HEK293 (cell line): ENCODE results near the gene TP53I3.
A peak's percentile ranks its signal among the peaks of the same experiment; 100 is the strongest.

Source experiments
- BCL11B ChIP-seq: fragments of 450-650 bp; formaldehyde crosslinking; IDR thresholded peaks from 2 replicates; pipeline ENCODE4 v1.5.1; 2016; ENCODE audit warnings: low read depth, missing biosample characterization, missing genetic modification characterization
- ELK4 ChIP-seq: IDR thresholded peaks from 2 replicates; pipeline ENCODE4 v1.6.1; 2011; ENCODE audit warnings: mild to moderate bottlenecking, low read depth, low read length, borderline replicate concordance
- REPIN1 ChIP-seq: fragments of 450-650 bp; formaldehyde crosslinking; IDR thresholded peaks from 2 replicates; pipeline ENCODE4 v1.5.1; 2017; ENCODE audit warnings: missing biosample characterization, missing genetic modification characterization, low read depth
- ZBTB1 ChIP-seq: fragments of 450-650 bp; formaldehyde crosslinking; IDR thresholded peaks from 2 replicates; pipeline ENCODE4 v1.5.1; 2016; ENCODE audit warnings: missing biosample characterization, missing genetic modification characterization
- ZFP37 ChIP-seq: fragments of 450-650 bp; formaldehyde crosslinking; IDR thresholded peaks from 2 replicates; pipeline ENCODE4 v1.5.1; 2016; ENCODE audit warnings: missing biosample characterization, missing genetic modification characterization
- ZNF146 ChIP-seq: fragments of 450-650 bp; formaldehyde crosslinking; IDR thresholded peaks from 2 replicates; pipeline ENCODE4 v1.5.1; 2016; ENCODE audit warnings: missing biosample characterization, missing genetic modification characterization
- ZNF148 ChIP-seq: fragments of 450-650 bp; formaldehyde crosslinking; IDR thresholded peaks from 2 replicates; pipeline ENCODE4 v1.5.0; 2017; ENCODE audit warnings: missing biosample characterization, missing genetic modification characterization, borderline replicate concordance
- ZNF155 ChIP-seq: fragments of 450-650 bp; formaldehyde crosslinking; IDR thresholded peaks from 2 replicates; pipeline ENCODE4 v1.5.1; 2016; ENCODE audit warnings: missing biosample characterization, missing genetic modification characterization
- ZNF169 ChIP-seq: fragments of 450-650 bp; formaldehyde crosslinking; IDR thresholded peaks from 2 replicates; pipeline ENCODE4 v1.5.1; 2016; ENCODE audit warnings: missing biosample characterization, missing genetic modification characterization
- ZNF2 ChIP-seq: fragments of 450-650 bp; formaldehyde crosslinking; IDR thresholded peaks from 2 replicates; pipeline ENCODE4 v1.5.1; 2016; ENCODE audit warnings: missing biosample characterization, missing genetic modification characterization
- ZNF223 ChIP-seq: fragments of 450-650 bp; formaldehyde crosslinking; IDR thresholded peaks from 2 replicates; pipeline ENCODE4 v1.5.1; 2016; ENCODE audit warnings: missing biosample characterization, missing genetic modification characterization
- ZNF248 ChIP-seq: fragments of 450-650 bp; formaldehyde crosslinking; IDR thresholded peaks from 2 replicates; pipeline ENCODE4 v1.5.1; 2017; ENCODE audit warnings: missing biosample characterization, missing genetic modification characterization
- ZNF274 ChIP-seq, 2 experiments: fragments of 200-500 bp in 1 of 2; fragments of 450-650 bp in 1 of 2; sonication (Bioruptor generic) in 1 of 2; formaldehyde crosslinking in 1 of 2; IDR thresholded peaks; 2 replicates each; pipeline versions ENCODE4 v1.5.1 to v1.6.1; 2014 to 2016; ENCODE audit warnings: borderline replicate concordance in 1 of 2, inconsistent platforms in 1 of 2, low read length in 1 of 2, missing biosample characterization in 1 of 2, missing genetic modification characterization in 1 of 2
- ZNF350 ChIP-seq: fragments of 450-650 bp; formaldehyde crosslinking; IDR thresholded peaks from 2 replicates; pipeline ENCODE4 v1.5.0; 2017; ENCODE audit warnings: missing biosample characterization, mild to moderate bottlenecking, missing genetic modification characterization
- ZNF404 ChIP-seq: fragments of 450-650 bp; formaldehyde crosslinking; IDR thresholded peaks from 2 replicates; pipeline ENCODE4 v1.5.1; 2017; ENCODE audit warnings: missing biosample characterization, missing genetic modification characterization
- ZNF423 ChIP-seq: fragments of 450-650 bp; formaldehyde crosslinking; IDR thresholded peaks from 2 replicates; pipeline ENCODE4 v1.5.1; 2016; ENCODE audit warnings: missing biosample characterization, missing genetic modification characterization
- ZNF426 ChIP-seq: fragments of 450-650 bp; formaldehyde crosslinking; IDR thresholded peaks from 2 replicates; pipeline ENCODE4 v1.5.1; 2017; ENCODE audit warnings: missing biosample characterization, missing genetic modification characterization, mild to moderate bottlenecking, inconsistent platforms, moderate library complexity
- ZNF473 ChIP-seq: fragments of 450-650 bp; formaldehyde crosslinking; IDR thresholded peaks from 2 replicates; pipeline ENCODE4 v1.5.1; 2017; ENCODE audit warnings: missing biosample characterization, missing genetic modification characterization
- ZNF530 ChIP-seq: fragments of 450-650 bp; formaldehyde crosslinking; IDR thresholded peaks from 2 replicates; pipeline ENCODE4 v1.5.1; 2016; ENCODE audit warnings: low read depth, missing biosample characterization, missing genetic modification characterization
- ZNF544 ChIP-seq: fragments of 450-650 bp; formaldehyde crosslinking; IDR thresholded peaks from 2 replicates; pipeline ENCODE4 v1.5.0; 2017; ENCODE audit warnings: missing biosample characterization, missing genetic modification characterization
- ZNF549 ChIP-seq: fragments of 450-650 bp; IDR thresholded peaks from 2 replicates; pipeline ENCODE4 v1.5.1; 2018; ENCODE audit warnings: missing biosample characterization, missing genetic modification characterization, mild to moderate bottlenecking, inconsistent platforms, moderate library complexity
- ZNF580 ChIP-seq: fragments of 450-650 bp; formaldehyde crosslinking; IDR thresholded peaks from 2 replicates; pipeline ENCODE4 v1.5.1; 2016; ENCODE audit warnings: missing biosample characterization, missing genetic modification characterization
- ZNF600 ChIP-seq: fragments of 450-650 bp; formaldehyde crosslinking; IDR thresholded peaks from 2 replicates; pipeline ENCODE4 v1.5.1; 2016; ENCODE audit warnings: missing biosample characterization, missing genetic modification characterization
- ZNF658 ChIP-seq: fragments of 450-650 bp; formaldehyde crosslinking; IDR thresholded peaks from 2 replicates; pipeline ENCODE4; 2016; ENCODE audit warnings: missing biosample characterization, missing genetic modification characterization
- ZNF677 ChIP-seq: fragments of 450-650 bp; IDR thresholded peaks from 2 replicates; pipeline ENCODE4 v1.5.0; 2018; ENCODE audit warnings: missing biosample characterization, mild to moderate bottlenecking, missing genetic modification characterization, moderate library complexity
- ZNF701 ChIP-seq: fragments of 450-650 bp; formaldehyde crosslinking; IDR thresholded peaks from 2 replicates; pipeline ENCODE4 v1.5.1; 2016; ENCODE audit warnings: missing biosample characterization, missing genetic modification characterization
- ZNF76 ChIP-seq: fragments of 450-650 bp; formaldehyde crosslinking; IDR thresholded peaks from 2 replicates; pipeline ENCODE4; 2016; ENCODE audit warnings: low read depth, missing biosample characterization, missing genetic modification characterization, borderline replicate concordance
- ZXDB ChIP-seq: fragments of 450-650 bp; formaldehyde crosslinking; IDR thresholded peaks from 2 replicates; pipeline ENCODE4 v1.5.1; 2016; ENCODE audit warnings: missing biosample characterization, missing genetic modification characterization
- TF ChIP-seq, protein P1 (sequence below): fragments of 450-650 bp; formaldehyde crosslinking; IDR thresholded peaks from 2 replicates; pipeline ENCODE4 v1.5.1; 2016; ENCODE audit warnings: missing biosample characterization, missing genetic modification characterization
- TF ChIP-seq, protein P2 (sequence below): fragments of 450-650 bp; formaldehyde crosslinking; conservative IDR thresholded peaks from 2 replicates; pipeline ENCODE4 v1.5.1; 2016; ENCODE audit warnings: low read depth, missing biosample characterization, missing genetic modification characterization

The TP53I3 gene

DNA sequence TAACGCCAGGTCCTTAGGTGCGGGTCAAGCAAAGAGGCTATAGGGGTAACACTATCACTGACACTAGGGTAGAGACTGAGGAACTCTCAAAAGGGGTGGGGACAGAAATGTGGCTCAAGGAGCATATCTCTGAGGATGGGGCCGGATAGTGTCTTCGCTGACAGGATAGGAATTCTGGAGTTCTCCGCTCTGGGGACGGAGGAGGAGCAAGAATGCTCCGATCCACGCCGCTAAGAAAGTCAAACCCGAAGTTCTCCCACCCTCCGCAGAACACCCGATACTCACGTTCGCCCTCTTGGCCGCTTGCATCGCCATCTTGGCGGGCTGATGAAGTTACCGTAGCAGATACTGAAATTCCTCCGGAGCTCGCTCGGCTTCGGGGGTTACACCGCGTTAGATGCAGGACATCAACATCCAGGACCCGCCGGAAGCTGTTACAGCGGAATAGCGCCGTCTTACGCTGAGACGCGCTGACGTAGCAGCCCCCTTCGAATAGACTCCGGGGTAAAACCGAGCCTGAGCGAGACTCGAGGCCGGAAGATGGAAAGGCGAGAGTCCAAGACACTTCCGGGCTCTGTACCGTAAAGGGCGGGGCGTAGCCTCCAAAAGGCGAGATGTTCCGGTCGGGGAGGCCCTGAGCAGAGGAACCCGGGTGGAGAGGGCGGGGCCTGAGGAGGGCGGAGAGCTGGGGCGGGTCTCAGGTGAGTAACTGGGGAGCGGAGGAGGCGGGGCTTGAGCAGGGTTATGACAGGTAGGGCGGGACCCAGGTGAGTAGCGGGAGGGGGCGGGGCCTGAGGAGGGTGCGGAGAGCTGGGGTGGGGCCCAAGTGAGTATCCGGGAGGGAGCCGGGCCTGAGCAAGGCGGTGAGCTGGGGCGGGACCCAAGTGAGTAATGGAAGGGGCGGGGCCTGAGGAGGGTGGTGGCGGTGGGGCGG lies 8.5 kb downstream of the TP53I3 start, which contains the start of gene SF3B6 (continued):
- TF ChIP-seq ZNF404 (tag by site-specific recombination) (no peak), ZNF148 (no peak), ZFP37 (tag by site-specific recombination) (peak; percentile 80; the same call in 1 of the 2 replicates), ZNF155 (tag by site-specific recombination) (no peak), REPIN1 (tag by site-specific recombination) (0 out of 2 replicates have a peak, but pooled peaks have one; percentile 52), ZNF544 (no peak), ZNF549 (tag by site-specific recombination) (no peak), ZNF423 (tag by site-specific recombination) (no peak), ZXDB (tag by site-specific recombination) (peak; percentile 95), BCL11B (tag by site-specific recombination) (no peak), ZNF2 (tag by site-specific recombination) (peak; percentile 76; the same call in 1 of the 2 replicates), ZNF274 (IDR thresholded peaks at IDR 0.05; ENCODE audit: low read length) (no peak), ZNF274 (tag by site-specific recombination; IDR thresholded peaks at IDR 0.05; ENCODE audit: borderline replicate concordance) (no peak), ZNF146 (tag by site-specific recombination) (no peak), ZNF677 (no peak), ZNF426 (tag by site-specific recombination) (no peak), ZNF701 (tag by site-specific recombination) (no peak), ZNF473 (tag by site-specific recombination) (no peak), ZNF580 (peak; percentile 100), ZNF600 (peak; percentile 86; the same call in 1 of the 2 replicates), ZNF248 (tag by site-specific recombination) (no peak), ZNF76 (tag by site-specific recombination) (0 out of 2 replicates have a peak, but pooled peaks have one; percentile 43), ZNF658 (tag by site-specific recombination) (no peak), ZBTB1 (no peak), ZNF169 (no peak), ZNF530 (tag by site-specific recombination) (no peak), ELK4 (peak; percentile 99), ZNF350 (tag by site-specific recombination) (no peak), ZNF223 (tag by site-specific recombination) (no peak)
- TF ChIP-seq, protein P1, sequence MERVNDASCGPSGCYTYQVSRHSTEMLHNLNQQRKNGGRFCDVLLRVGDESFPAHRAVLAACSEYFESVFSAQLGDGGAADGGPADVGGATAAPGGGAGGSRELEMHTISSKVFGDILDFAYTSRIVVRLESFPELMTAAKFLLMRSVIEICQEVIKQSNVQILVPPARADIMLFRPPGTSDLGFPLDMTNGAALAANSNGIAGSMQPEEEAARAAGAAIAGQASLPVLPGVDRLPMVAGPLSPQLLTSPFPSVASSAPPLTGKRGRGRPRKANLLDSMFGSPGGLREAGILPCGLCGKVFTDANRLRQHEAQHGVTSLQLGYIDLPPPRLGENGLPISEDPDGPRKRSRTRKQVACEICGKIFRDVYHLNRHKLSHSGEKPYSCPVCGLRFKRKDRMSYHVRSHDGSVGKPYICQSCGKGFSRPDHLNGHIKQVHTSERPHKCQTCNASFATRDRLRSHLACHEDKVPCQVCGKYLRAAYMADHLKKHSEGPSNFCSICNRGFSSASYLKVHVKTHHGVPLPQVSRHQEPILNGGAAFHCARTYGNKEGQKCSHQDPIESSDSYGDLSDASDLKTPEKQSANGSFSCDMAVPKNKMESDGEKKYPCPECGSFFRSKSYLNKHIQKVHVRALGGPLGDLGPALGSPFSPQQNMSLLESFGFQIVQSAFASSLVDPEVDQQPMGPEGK (tag by site-specific recombination), result no peak
- TF ChIP-seq, protein P2, sequence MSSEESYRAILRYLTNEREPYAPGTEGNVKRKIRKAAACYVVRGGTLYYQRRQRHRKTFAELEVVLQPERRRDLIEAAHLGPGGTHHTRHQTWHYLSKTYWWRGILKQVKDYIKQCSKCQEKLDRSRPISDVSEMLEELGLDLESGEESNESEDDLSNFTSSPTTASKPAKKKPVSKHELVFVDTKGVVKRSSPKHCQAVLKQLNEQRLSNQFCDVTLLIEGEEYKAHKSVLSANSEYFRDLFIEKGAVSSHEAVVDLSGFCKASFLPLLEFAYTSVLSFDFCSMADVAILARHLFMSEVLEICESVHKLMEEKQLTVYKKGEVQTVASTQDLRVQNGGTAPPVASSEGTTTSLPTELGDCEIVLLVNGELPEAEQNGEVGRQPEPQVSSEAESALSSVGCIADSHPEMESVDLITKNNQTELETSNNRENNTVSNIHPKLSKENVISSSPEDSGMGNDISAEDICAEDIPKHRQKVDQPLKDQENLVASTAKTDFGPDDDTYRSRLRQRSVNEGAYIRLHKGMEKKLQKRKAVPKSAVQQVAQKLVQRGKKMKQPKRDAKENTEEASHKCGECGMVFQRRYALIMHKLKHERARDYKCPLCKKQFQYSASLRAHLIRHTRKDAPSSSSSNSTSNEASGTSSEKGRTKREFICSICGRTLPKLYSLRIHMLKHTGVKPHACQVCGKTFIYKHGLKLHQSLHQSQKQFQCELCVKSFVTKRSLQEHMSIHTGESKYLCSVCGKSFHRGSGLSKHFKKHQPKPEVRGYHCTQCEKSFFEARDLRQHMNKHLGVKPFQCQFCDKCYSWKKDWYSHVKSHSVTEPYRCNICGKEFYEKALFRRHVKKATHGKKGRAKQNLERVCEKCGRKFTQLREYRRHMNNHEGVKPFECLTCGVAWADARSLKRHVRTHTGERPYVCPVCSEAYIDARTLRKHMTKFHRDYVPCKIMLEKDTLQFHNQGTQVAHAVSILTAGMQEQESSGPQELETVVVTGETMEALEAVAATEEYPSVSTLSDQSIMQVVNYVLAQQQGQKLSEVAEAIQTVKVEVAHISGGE (tag by site-specific recombination), result peak; percentile 99
